GM18505 (cell line): ENCODE measurements around the gene SLFN5.
"Not testable (repeated sequence)": the region's sequence is repeated elsewhere in the genome, so short reads cannot be mapped to it uniquely, and the experiment has no call there.

Source experiments
- ATAC-seq: cut with Tn5 transposase; IDR thresholded peaks from one replicate; pipeline ENCODE4 v1.9.1; 2021; ENCODE audit not compliant: unreplicated experiment
- POLR2A ChIP-seq: IDR thresholded peaks from 4 replicates; pipeline ENCODE4 v1.6.1; 2011; ENCODE audit warnings: borderline replicate concordance; ENCODE audit not compliant: insufficient read depth, insufficient read length; ENCODE audit errors: extremely low read depth

The SLFN5 gene

DNA sequence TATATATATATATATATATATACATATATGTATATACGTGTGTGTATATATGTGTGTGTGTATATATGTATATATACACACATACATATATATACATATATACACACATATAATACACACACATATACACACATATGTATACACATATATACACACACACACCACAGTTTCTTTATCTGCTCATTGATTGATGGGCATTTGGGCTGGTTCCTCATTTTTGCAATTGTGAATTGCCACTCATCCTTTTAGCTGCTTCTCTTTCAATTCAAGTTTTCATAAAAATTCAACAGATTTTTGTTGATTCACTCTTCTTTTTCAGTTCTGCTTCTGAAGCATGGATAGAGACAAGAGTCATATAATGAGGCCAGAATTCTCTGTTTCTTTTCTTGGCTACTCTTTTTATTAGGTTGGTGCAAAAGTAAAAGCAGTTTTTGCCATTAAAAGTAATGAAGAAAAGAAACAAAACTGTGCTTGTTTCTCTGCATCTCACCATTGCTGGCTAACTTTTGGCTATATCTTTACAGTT is 44.5 kb downstream of the SLFN5 start:
- no peak for TF ChIP-seq POLR2A
- ATAC-seq, result no peak

DNA sequence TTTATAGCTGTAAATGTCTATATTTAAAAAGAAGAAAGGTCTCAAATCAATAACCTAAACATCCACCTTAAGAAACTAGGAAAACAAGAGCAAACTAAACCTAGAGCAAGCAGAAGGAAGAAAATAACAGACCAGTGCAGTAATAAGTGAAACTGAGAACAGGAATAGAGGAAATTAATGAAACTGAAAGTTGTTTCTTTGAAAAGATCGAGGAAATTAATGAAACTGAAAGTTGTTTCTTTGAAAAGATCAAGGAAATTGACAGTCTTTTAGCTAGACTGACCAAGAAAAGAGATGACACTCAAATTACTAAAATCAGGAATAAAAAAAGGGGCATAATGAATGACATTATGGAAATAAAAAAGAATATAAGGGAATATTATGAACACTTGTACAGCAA is 46.4 kb downstream of the SLFN5 start:
- no peak for ATAC-seq
- no peak for TF ChIP-seq POLR2A

DNA sequence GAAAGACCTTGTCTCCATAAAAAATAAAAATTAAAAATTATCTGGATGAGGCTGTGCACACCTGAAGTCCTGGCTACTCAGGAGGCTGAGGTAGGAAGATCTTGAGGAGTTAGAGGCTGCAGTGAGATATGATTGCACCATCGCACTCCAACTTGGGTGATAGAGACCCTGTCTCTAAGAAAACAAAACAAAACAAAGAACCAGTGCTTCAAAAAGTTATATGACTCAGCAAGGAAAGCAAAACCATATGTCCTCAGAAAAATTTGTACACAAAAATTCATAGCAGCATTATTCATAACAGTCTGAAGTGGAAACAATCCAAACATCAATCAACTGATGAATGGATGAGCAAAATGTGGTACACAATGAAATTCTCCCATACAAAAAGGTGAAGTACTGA is 48.9 kb downstream of the SLFN5 start:
- no peak for TF ChIP-seq POLR2A
- no peak for ATAC-seq

DNA sequence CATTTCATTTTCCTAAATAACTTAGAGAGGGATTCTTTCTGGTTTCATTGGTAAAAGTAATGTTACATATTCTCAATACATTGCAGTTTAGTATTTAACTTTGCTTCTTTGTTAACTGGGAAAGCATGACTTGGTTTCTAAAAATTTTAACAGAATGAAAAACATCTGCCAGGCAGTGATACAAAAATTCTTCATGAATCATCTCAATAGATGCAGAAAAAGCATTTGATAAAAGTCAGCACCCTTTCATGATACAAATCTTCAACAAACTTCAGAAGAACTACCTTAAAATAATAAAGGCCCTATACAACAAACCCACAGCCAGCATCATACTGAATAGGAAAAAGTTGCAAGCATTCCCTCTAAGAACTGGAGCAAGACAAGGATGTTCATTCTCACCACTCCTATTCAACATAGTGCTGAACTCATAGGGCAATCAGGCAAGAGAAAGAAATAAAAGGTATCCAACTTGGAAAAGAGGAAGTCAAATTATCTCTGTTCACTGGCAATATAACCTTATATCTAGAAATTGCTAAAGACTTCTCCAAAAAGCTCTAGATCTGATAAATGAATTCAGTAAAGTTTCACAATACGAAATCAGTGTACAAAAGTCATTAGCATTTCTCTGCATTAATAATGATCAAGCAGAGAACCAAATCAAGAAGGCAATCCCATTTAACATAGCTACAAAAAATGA is 50.4 kb downstream of the SLFN5 start:
- no peak for TF ChIP-seq POLR2A
- ATAC-seq, result no peak

- no peak for ATAC-seq
- no peak for TF ChIP-seq POLR2A
These were observed 51.9 kb downstream of the SLFN5 start for GRCh38 chr17:35294756-35295155.

- TF ChIP-seq POLR2A, result no peak
- ATAC-seq, result no peak
These were observed 52.8 kb downstream of the SLFN5 start for GRCh38 chr17:35295686-35296085.

GRCh38 chr17:35297666-35298065 is 54.8 kb downstream of the SLFN5 start:
- TF ChIP-seq POLR2A, result no peak
- ATAC-seq, result no peak

DNA sequence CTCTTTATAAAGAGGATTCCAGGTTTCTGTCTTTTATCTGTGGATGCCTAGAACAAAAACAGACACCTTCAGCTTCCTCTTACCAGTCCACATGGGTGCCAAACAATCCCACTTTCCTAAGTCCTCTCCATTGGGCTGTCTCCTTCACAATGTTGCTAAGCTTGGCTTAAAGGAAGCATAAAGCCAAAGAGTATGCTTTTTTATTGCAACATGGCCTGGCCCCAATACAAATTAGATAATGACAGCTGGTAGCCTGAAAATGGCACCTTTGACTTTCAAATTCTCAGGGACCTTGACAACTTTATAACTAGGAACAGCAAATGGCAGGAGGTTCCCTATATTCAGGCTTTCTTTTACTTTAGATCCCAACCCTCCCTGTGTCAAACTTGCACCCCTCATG is 55.8 kb downstream of the SLFN5 start:
- no peak for TF ChIP-seq POLR2A
- no peak for ATAC-seq

- no peak for ATAC-seq
- no peak for TF ChIP-seq POLR2A
These were observed 56.3 kb downstream of the SLFN5 start for GRCh38 chr17:35299135-35299534.

- ATAC-seq, result not testable (repeated sequence)
These were observed 66.5 kb downstream of the SLFN5 start for GRCh38 chr17:35309345-35309744.

- ATAC-seq, result no peak
These were observed 69.5 kb downstream of the SLFN5 start for GRCh38 chr17:35312346-35312745.

GRCh38 chr17:35312790-35313711 is 70.2 kb downstream of the SLFN5 start:
- TF ChIP-seq POLR2A, result no peak
- ATAC-seq, result no peak

More at GRCh38 chr17:35312346-35312745, 69.5 kb downstream of the SLFN5 start:
- no peak for TF ChIP-seq POLR2A

DNA sequence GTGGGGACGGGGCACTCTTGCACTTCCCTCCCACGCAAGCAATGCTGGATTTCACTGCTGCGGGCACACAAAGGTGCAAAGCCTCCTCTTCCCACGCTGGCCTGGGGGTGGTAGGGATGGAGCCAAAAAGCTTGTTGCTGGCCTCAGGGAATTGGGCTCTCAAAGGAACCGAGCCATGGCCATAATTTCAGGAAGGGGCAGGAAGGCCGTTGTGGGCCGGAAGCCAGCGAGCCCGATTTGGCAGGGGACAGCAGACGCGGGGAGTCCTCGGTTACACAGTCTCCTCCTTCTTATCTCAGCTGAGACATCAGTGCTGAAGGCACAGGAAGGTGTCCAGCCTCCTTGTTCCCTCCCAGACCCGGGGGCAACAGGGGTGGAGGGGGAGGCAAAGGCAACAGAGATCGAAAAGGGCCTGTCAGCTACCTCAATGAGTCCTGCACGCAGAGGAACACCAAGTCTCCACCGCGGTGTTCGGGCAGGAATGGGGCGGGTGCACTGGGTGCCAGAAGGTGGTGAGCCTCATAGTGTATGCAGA is 71.1 kb downstream of the SLFN5 start:
- TF ChIP-seq POLR2A, result no peak

More for the DNA sequence above, 71.1 kb downstream of the SLFN5 start:
- no peak for ATAC-seq
